RWPE2 (cell line): ENCODE results near the gene TGM1.
A peak's percentile ranks its signal among the peaks of the same experiment; 100 is the strongest.
"Not testable (repeated sequence)": the region's sequence is repeated elsewhere in the genome, so short reads cannot be mapped to it uniquely, and the experiment has no call there.

Experiments used
- ATAC-seq: fragments of 200-7000 bp; cut with Tn5 transposase; 3 replicates; pipeline ENCODE4 v1.9.1; 2021; ENCODE audit warnings: low read depth
- DNase-seq: peaks from one replicate; pipeline ENCODE4 v3.0.0-alpha.2; 2020; ENCODE audit warnings: low spot score
- H3K27ac ChIP-seq: fragments of 450-650 bp; 2 replicates; pipeline ENCODE4 v1.5.1; 2017; ENCODE audit warnings: mild to moderate bottlenecking; ENCODE audit not compliant: poor library complexity, severe bottlenecking
- H3K27me3 ChIP-seq: fragments of 250-450 bp; sonication (Bioruptor Pico); 2 replicates; pipeline ENCODE4 v1.5.1; 2021; ENCODE audit warnings: mild to moderate bottlenecking, moderate library complexity; ENCODE audit not compliant: insufficient read depth, poor library complexity, severe bottlenecking
- H3K36me3 ChIP-seq: fragments of 250-450 bp; sonication (Bioruptor Pico); 2 replicates; pipeline ENCODE4 v1.5.1; 2020; ENCODE audit warnings: low read depth, mild to moderate bottlenecking, moderate library complexity
- H3K4me1 ChIP-seq: fragments of 250-450 bp; sonication (Bioruptor Pico); 2 replicates; pipeline ENCODE4 v1.5.1; 2021; ENCODE audit warnings: mild to moderate bottlenecking, moderate library complexity; ENCODE audit not compliant: insufficient read depth, poor library complexity, severe bottlenecking
- H3K4me3 ChIP-seq: fragments of 250-450 bp; sonication (Bioruptor Pico); 2 replicates; pipeline ENCODE4 v1.5.1; 2021; ENCODE audit warnings: mild to moderate bottlenecking, moderate library complexity; ENCODE audit not compliant: severe bottlenecking
- H3K9me3 ChIP-seq: fragments of 250-450 bp; sonication (Bioruptor Pico); 2 replicates; pipeline ENCODE4 v1.5.1; 2021; ENCODE audit warnings: mild to moderate bottlenecking, moderate library complexity; ENCODE audit not compliant: severe bottlenecking
- TF ChIP-seq, protein P1 (sequence below): fragments of 450-650 bp; IDR thresholded peaks from one replicate; pipeline ENCODE4 v1.5.1; 2017; ENCODE audit warnings: mild to moderate bottlenecking, moderate library complexity; ENCODE audit not compliant: poor library complexity, severe bottlenecking

The TGM1 gene

DNA sequence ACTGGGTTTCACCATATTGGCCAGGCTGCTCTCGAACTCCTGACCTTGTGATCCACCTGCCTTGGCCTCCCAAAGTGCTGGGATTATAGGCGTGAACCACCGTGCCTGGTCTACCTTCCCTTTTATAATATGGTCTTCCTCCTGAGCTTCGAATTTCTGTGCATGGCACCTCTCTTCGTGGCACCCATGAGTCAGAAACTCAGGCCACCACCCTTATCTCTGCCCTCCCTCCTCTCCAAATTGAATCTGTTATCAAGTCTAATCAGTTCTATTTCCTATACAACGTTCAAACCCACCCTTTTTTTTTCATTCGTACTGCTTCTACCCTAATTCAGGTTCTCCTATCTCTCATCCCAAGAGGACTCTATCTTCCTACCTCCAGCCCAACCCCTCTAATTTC, 15.6 kb downstream of the TGM1 start:
- ATAC-seq (no peak), DNase-seq (no peak)
- Histone ChIP-seq H3K4me1 (peaks cover 7% of the 10 kb centered on the region), H3K27ac (no peak overlapping the region), H3K9me3 (no peaks in the 10 kb centered on the region), H3K4me3 (no peak overlapping the region), H3K27me3 (no peaks in the 10 kb centered on the region), H3K36me3 (peaks cover 10% of the 10 kb centered on the region; the same call in 1 of the 2 replicates)
- TF ChIP-seq, protein P1, sequence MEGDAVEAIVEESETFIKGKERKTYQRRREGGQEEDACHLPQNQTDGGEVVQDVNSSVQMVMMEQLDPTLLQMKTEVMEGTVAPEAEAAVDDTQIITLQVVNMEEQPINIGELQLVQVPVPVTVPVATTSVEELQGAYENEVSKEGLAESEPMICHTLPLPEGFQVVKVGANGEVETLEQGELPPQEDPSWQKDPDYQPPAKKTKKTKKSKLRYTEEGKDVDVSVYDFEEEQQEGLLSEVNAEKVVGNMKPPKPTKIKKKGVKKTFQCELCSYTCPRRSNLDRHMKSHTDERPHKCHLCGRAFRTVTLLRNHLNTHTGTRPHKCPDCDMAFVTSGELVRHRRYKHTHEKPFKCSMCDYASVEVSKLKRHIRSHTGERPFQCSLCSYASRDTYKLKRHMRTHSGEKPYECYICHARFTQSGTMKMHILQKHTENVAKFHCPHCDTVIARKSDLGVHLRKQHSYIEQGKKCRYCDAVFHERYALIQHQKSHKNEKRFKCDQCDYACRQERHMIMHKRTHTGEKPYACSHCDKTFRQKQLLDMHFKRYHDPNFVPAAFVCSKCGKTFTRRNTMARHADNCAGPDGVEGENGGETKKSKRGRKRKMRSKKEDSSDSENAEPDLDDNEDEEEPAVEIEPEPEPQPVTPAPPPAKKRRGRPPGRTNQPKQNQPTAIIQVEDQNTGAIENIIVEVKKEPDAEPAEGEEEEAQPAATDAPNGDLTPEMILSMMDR: no peak

DNA sequence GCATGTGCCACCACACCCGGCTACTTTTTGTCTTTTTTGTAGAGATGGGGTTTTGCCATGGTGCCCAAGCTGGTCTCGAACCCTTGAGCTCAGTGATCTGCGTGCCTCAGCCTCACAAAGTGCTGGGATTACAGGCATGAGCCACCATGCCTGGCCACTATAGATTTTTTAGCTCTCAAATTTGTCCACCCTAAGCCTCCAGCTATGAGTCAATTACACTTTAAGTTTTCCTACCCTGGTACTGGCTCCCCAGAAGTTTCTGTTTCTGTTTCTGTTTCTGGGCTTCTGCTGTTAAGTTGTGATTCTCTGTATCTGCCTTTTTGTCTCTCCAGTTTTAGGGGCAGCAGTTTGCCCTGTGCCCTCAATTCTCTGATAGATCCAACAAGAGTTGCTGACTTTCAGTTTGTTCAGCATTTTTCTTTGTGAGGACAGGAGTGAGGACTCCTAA, 16.2 kb downstream of the TGM1 start:
- Histone ChIP-seq H3K36me3 (peaks cover 8% of the 10 kb centered on the region; the same call in 1 of the 2 replicates), H3K4me3 (no peak overlapping the region), H3K9me3 (no peaks in the 10 kb centered on the region), H3K27ac (no peak overlapping the region), H3K4me1 (peaks cover 7% of the 10 kb centered on the region), H3K27me3 (no peaks in the 10 kb centered on the region)
- ATAC-seq (no peak), DNase-seq (no peak)
- TF ChIP-seq, protein P1: no peak

DNA sequence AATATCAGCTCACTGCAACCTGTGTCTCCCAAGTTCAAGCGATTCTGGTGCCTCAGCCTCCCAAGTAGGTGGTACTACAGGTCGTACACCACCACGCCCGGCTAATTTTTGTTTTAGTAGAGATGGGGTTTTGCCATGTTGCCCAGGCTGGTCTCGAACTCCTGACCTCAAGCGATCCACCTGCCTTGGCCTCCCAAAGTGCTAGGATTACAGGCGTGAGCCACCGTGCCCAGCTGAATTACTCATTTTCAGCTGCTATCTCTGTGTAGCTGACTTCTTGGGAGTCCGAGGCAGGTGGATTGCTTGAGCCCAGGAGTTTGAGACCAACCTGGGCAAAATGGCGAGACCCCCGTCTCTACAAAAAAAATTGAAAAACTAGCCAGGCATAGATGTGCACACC, 17.6 kb downstream of the TGM1 start:
- not testable (repeated sequence) for ATAC-seq, H3K27me3 ChIP-seq, DNase-seq, H3K4me3 ChIP-seq, H3K27ac ChIP-seq, H3K9me3 ChIP-seq
- H3K4me1 ChIP-seq: peaks cover 13% of the 10 kb centered on the region
- peaks cover 12% of the 10 kb centered on the region for H3K36me3 ChIP-seq

DNA sequence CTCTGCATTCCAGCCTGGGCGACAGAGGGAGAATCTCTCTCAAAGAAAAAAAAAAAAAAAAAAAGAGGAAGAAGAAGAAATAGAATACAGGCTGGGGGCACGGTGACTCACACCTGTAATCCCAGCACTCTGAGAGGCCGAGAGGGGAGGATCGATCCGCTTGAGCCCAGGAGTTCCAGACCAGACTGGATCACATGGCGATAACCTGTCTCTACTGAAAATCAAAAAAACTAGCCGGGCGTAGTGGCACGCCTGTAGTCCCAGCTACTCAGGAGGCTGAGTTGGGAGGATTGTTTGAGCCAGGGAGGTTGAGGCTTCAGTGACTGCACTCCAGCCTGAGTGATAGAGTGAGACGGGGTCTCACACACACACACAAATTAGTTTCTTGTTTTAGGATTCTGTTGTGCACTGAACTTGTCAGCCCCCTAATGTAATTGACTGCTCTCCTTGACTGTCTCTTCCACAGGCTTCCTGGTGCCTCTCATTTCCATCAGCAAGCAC, 19.6 kb downstream of the TGM1 start:
- peak overlapping the region; percentile 84 for H3K27ac ChIP-seq
- H3K4me1 ChIP-seq: peaks cover 18% of the 10 kb centered on the region
- TF ChIP-seq, protein P1: no peak
- H3K36me3 ChIP-seq: peaks cover 32% of the 10 kb centered on the region
- ATAC-seq (no peak), DNase-seq (no peak)
- peak overlapping the region; percentile 51 for H3K4me3 ChIP-seq
- no peaks in the 10 kb centered on the region for H3K9me3 ChIP-seq
- H3K27me3 ChIP-seq: no peaks in the 10 kb centered on the region

DNA sequence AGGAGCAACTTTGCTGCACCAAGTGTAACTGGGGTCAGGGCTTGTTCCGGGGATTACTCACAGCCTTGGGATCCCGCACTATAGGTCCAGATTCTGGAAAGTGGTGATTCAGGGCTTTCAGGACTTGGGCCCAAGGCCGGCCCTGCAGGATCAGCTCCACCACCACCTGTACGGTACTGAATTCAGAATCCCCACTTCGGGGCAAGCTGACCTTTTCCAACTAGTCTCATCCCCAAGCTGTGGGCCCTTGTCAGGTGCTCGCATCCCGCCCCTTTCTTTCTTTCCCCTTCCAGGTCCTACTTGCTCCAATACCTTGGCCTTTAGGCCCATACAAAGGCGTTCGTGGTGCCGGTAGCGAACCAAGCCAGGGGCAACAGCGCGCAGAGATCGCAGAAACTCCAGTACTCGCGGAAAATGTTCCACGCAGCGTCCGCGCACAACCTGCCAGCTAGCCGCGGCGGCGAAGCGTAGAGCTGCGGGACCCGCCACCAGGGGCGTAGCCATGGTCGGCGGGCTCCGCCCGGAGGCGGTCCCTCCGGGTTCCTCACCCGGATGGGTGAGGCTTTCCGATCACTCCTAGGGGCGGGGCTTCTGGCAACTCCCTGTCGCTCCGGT, 21.0 kb downstream of the TGM1 start:
- ATAC-seq (peak; percentile 83), DNase-seq (peak; percentile 99)
- H3K9me3 ChIP-seq: no peaks in the 10 kb centered on the region
- H3K4me3 ChIP-seq: peak overlapping the region; percentile 51
- no peaks in the 10 kb centered on the region for H3K27me3 ChIP-seq
- peak overlapping the region; percentile 84 for H3K27ac ChIP-seq
- TF ChIP-seq, protein P1: no peak
- peaks cover 46% of the 10 kb centered on the region for H3K36me3 ChIP-seq
- H3K4me1 ChIP-seq: peaks cover 23% of the 10 kb centered on the region
